ENCODE data around the gene TRAPPC12. TPM values are rescaled to one million over a fixed set of nuclear protein-coding genes. Genes with fewer than 3 reads are reported as not detected.

TRAPPC12 gene
- total RNA-seq, 1 donor = 67.0 TPM

- peaks cover 55% of the 10 kb centered on the region for H3K36me3 ChIP-seq (ENCODE audit: insufficient read depth, low read length)
- TF ChIP-seq CTCF (IDR thresholded peaks at IDR 0.05; ENCODE audit: extremely low read depth, low read depth, low read length) = no peak
- no peaks in the 10 kb centered on the region for H3K27me3 ChIP-seq (ENCODE audit: insufficient read depth, low read length)
- no peaks in the 10 kb centered on the region for H3K9me3 ChIP-seq (ENCODE audit: low read depth, low read length)
- H3K27ac ChIP-seq (ENCODE audit: low read depth, low read length) = peak overlapping the region; percentile 86
- no peak overlapping the region for H3K4me2 ChIP-seq (ENCODE audit: insufficient read depth, low read length)
- DNase-seq (ENCODE audit: insufficient read length, low spot score, missing footprints) = no peak
- H3K4me1 ChIP-seq (ENCODE audit: insufficient read depth, low read length) = peaks cover 39% of the 10 kb centered on the region
- H4K20me1 ChIP-seq (ENCODE audit: insufficient read depth, low read length) = peaks cover 8% of the 10 kb centered on the region
- H3K79me2 ChIP-seq (ENCODE audit: insufficient read depth, low read length) = no peaks in the 10 kb centered on the region
- no peak overlapping the region for H2AFZ ChIP-seq (ENCODE audit: low read length)
- H3K4me3 ChIP-seq (ENCODE audit: insufficient read depth, low read length) = no peak overlapping the region
These were observed 87.5 kb downstream of the TRAPPC12 start for GRCh38 chr2:3466966-3467365.

GRCh38 chr2:3467654-3468053 is 88.2 kb downstream of the TRAPPC12 start:
- no peaks in the 10 kb centered on the region for H3K79me2 ChIP-seq (ENCODE audit: insufficient read depth, low read length)
- peaks cover 37% of the 10 kb centered on the region for H3K4me1 ChIP-seq (ENCODE audit: insufficient read depth, low read length)
- H3K4me3 ChIP-seq (ENCODE audit: insufficient read depth, low read length) = no peak overlapping the region
- no peak overlapping the region for H3K27ac ChIP-seq (ENCODE audit: low read depth, low read length)
- no peak for TF ChIP-seq CTCF (IDR thresholded peaks at IDR 0.05; ENCODE audit: extremely low read depth, low read depth, low read length)
- H3K27me3 ChIP-seq (ENCODE audit: insufficient read depth, low read length) = no peaks in the 10 kb centered on the region
- no peak overlapping the region for H2AFZ ChIP-seq (ENCODE audit: low read length)
- peaks cover 58% of the 10 kb centered on the region for H3K36me3 ChIP-seq (ENCODE audit: insufficient read depth, low read length)
- H4K20me1 ChIP-seq (ENCODE audit: insufficient read depth, low read length) = peaks cover 8% of the 10 kb centered on the region
- H3K4me2 ChIP-seq (ENCODE audit: insufficient read depth, low read length) = no peak overlapping the region
- DNase-seq (ENCODE audit: insufficient read length, low spot score, missing footprints) = peak; percentile 75
- H3K9me3 ChIP-seq (ENCODE audit: low read depth, low read length) = no peaks in the 10 kb centered on the region

- Histone ChIP-seq H3K4me3 (ENCODE audit: insufficient read depth, low read length) (no peak overlapping the region), H3K79me2 (ENCODE audit: insufficient read depth, low read length) (no peaks in the 10 kb centered on the region), H4K20me1 (ENCODE audit: insufficient read depth, low read length) (peaks cover 8% of the 10 kb centered on the region), H3K4me1 (ENCODE audit: insufficient read depth, low read length) (peaks cover 37% of the 10 kb centered on the region), H3K27ac (ENCODE audit: low read depth, low read length) (no peak overlapping the region), H3K36me3 (ENCODE audit: insufficient read depth, low read length) (peaks cover 57% of the 10 kb centered on the region), H3K9me3 (ENCODE audit: low read depth, low read length) (no peaks in the 10 kb centered on the region), H3K4me2 (ENCODE audit: insufficient read depth, low read length) (no peak overlapping the region), H3K27me3 (ENCODE audit: insufficient read depth, low read length) (no peaks in the 10 kb centered on the region), H2AFZ (ENCODE audit: low read length) (no peak overlapping the region)
- DNase-seq (ENCODE audit: insufficient read length, low spot score, missing footprints) = peak; percentile 60
- TF ChIP-seq CTCF (IDR thresholded peaks at IDR 0.05; ENCODE audit: extremely low read depth, low read depth, low read length) = no peak
These were observed 88.9 kb downstream of the TRAPPC12 start for GRCh38 chr2:3468296-3468988.

- Histone ChIP-seq H3K4me1 (ENCODE audit: insufficient read depth, low read length) (peaks cover 37% of the 10 kb centered on the region), H3K27me3 (ENCODE audit: insufficient read depth, low read length) (no peaks in the 10 kb centered on the region), H4K20me1 (ENCODE audit: insufficient read depth, low read length) (peaks cover 8% of the 10 kb centered on the region), H3K4me2 (ENCODE audit: insufficient read depth, low read length) (peak overlapping the region; percentile 50), H3K79me2 (ENCODE audit: insufficient read depth, low read length) (no peaks in the 10 kb centered on the region), H3K9me3 (ENCODE audit: low read depth, low read length) (no peaks in the 10 kb centered on the region), H2AFZ (ENCODE audit: low read length) (no peak overlapping the region), H3K4me3 (ENCODE audit: insufficient read depth, low read length) (no peak overlapping the region), H3K36me3 (ENCODE audit: insufficient read depth, low read length) (peaks cover 58% of the 10 kb centered on the region), H3K27ac (ENCODE audit: low read depth, low read length) (peak overlapping the region; percentile 90)
- DNase-seq (ENCODE audit: insufficient read length, low spot score, missing footprints) = peak; percentile 27
- no peak for TF ChIP-seq CTCF (IDR thresholded peaks at IDR 0.05; ENCODE audit: extremely low read depth, low read depth, low read length)
These were observed 90.0 kb downstream of the TRAPPC12 start for GRCh38 chr2:3469486-3469885.
